Measurements from ENCODE around the gene SH3YL1. TPM values are rescaled to one million over a fixed set of nuclear protein-coding genes. Genes with fewer than 3 reads are reported as not detected.

The SH3YL1 gene
- total and polyA plus RNA-seq, 7 donors, result 7.7 to 10.0 (median 9.2) TPM

- no peaks in the 10 kb centered on the region for H3K9me3 ChIP-seq
- TF ChIP-seq, protein P1, sequence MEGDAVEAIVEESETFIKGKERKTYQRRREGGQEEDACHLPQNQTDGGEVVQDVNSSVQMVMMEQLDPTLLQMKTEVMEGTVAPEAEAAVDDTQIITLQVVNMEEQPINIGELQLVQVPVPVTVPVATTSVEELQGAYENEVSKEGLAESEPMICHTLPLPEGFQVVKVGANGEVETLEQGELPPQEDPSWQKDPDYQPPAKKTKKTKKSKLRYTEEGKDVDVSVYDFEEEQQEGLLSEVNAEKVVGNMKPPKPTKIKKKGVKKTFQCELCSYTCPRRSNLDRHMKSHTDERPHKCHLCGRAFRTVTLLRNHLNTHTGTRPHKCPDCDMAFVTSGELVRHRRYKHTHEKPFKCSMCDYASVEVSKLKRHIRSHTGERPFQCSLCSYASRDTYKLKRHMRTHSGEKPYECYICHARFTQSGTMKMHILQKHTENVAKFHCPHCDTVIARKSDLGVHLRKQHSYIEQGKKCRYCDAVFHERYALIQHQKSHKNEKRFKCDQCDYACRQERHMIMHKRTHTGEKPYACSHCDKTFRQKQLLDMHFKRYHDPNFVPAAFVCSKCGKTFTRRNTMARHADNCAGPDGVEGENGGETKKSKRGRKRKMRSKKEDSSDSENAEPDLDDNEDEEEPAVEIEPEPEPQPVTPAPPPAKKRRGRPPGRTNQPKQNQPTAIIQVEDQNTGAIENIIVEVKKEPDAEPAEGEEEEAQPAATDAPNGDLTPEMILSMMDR (IDR thresholded peaks at IDR 0.05), result no peak
- DNase-seq (no peak), ATAC-seq (no peak)
- H3K27me3 ChIP-seq (ENCODE audit: insufficient read depth in 3 of 3, low read length in 2 of 3), result peaks cover 0 to 5% (median 3%) of the 10 kb centered on the region in 3 donors
- 84 to 88% (median 85%) methylated on average over 9 of the region's 9 CpGs for WGBS, 3 donors
- no peaks in the 10 kb centered on the region for H3K4me1 ChIP-seq
- intact Hi-C loops (cut with DNase I), result no loop called here
- no peak overlapping the region for H3K4me3 ChIP-seq
- H3K27ac ChIP-seq, result no peak overlapping the region
- no peaks in the 10 kb centered on the region for H3K36me3 ChIP-seq (ENCODE audit: insufficient read depth in 1 of 2, low read depth in 1 of 2)
Measured at GRCh38 chr2:305366-305765, 41.5 kb upstream of the SH3YL1 start.

DNA sequence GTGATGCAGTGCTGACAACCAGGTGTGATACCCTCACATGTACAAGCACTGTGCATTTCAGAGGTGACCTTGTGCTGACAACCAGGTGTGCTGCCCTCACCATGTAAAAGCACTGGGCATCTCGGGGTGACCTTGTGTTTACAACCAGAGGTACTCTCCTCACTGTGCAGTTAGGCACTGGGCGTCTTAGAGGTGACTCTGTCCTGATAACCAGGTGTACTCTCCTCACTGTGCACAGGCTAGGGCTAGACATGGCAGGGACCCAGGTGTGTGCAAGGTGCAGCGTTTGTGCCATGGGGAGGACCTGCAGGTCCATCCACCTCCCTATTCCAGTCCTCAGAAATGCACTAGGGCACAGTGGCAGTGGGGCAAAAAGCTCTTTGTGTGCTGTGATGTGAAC is 32.5 kb upstream of the SH3YL1 start:
- no peak for ATAC-seq

DNA sequence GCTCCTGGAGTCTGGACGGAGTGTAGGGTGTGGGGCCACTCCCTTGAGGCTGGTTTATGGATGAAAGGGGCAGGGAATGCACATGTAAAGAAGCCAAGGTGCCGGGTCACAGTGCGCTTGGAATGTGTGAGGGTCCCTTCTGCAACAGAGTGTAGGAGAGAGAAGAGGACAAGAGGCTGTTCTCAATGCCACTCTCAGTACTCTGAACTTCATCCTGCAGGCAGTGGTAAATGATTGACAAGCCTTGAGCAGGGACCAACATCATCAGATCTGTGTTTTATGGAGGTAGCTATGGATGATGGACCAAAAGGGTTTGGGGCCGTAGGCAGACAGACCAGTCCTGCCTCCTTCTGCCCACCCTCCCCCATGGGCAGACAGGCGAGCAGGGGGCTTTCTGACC is 31.3 kb upstream of the SH3YL1 start:
- Histone ChIP-seq H3K4me1 (no peaks in the 10 kb centered on the region), H3K27me3 (ENCODE audit: insufficient read depth in 3 of 3, low read length in 2 of 3) (peaks cover 0 to 13% (median 0%) of the 10 kb centered on the region in 3 donors), H3K36me3 (ENCODE audit: insufficient read depth in 1 of 2, low read depth in 1 of 2) (no peaks in the 10 kb centered on the region), H3K9me3 (peaks cover 3% of the 10 kb centered on the region), H3K4me3 (no peak overlapping the region), H3K27ac (no peak overlapping the region)
- no peak for DNase-seq
- ATAC-seq, result no peak
- intact Hi-C loops (cut with DNase I), result no loop called here
- WGBS, 3 donors, result 66 to 79% (median 70%) methylated on average over 5 of the region's 5 CpGs
- TF ChIP-seq, protein P1 (IDR thresholded peaks at IDR 0.05), result no peak

More for the DNA sequence above, 32.5 kb upstream of the SH3YL1 start:
- H3K27ac ChIP-seq, result no peak overlapping the region
- 65 to 76% (median 66%) methylated on average over 3 of the region's 3 CpGs for WGBS, 3 donors
- no peaks in the 10 kb centered on the region for H3K4me1 ChIP-seq
- H3K36me3 ChIP-seq (ENCODE audit: insufficient read depth in 1 of 2, low read depth in 1 of 2), result no peaks in the 10 kb centered on the region
- H3K9me3 ChIP-seq, result peaks cover 3% of the 10 kb centered on the region
- peaks cover 0 to 12% (median 0%) of the 10 kb centered on the region in 3 donors for H3K27me3 ChIP-seq (ENCODE audit: insufficient read depth in 3 of 3, low read length in 2 of 3)
- TF ChIP-seq, protein P1 (IDR thresholded peaks at IDR 0.05), result no peak
- no peak overlapping the region for H3K4me3 ChIP-seq
- no peak for DNase-seq
- intact Hi-C loops (cut with DNase I), result no loop called here

DNA sequence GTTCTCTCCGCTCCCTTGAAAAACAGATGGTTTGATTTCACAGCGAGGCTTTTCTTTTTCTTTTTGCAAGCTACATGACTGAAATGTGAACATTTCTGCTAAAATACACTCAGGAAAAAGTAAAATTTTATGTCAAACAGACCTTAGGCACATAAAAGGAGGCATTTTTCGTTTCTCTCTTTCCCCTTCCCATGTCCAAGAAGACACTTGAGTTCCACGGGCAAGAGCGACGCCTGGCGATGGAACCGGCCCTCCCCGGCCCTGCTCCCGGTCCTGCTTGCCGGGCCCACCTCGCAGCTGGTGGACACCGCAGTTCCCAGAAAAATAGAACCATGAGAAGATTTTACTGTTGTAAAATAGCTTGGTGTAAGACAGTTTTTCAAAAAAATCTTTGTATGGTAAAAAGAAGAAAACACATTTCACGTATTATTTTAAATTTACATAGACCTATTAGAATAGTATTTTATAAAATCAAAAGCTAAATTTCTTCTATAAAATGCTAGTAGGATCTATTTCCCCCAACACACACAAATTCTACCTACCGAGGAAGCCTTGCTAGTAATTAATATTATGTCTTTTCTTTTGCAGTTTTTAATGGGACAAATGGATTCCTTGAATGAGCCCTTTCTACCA is 26.4 kb upstream of the SH3YL1 start:
- peak; percentile 69 to 93 (median 80) for ATAC-seq
- TF ChIP-seq, protein P1 (IDR thresholded peaks at IDR 0.05), result peak; percentile 67
- intact Hi-C loops (cut with DNase I), result loop anchor here in 1 of 2 donors (2.0 kb wide), 1 partner anchor 115 kb away; no protein-coding TSS in a partner anchor

More for the DNA sequence above, 26.4 kb upstream of the SH3YL1 start:
- H3K27me3 ChIP-seq (ENCODE audit: insufficient read depth in 3 of 3, low read length in 2 of 3), result peaks cover 0 to 48% (median 11%) of the 10 kb centered on the region in 3 donors
- no peaks in the 10 kb centered on the region for H3K9me3 ChIP-seq
- no peaks in the 10 kb centered on the region for H3K36me3 ChIP-seq (ENCODE audit: insufficient read depth in 1 of 2, low read depth in 1 of 2)
- WGBS, 3 donors, result 9 to 11% (median 10%) methylated on average over 15 of the region's 15 CpGs
- H3K27ac ChIP-seq, result no peak overlapping the region
- H3K4me3 ChIP-seq, result peak overlapping the region; percentile 73
- peaks cover 9% of the 10 kb centered on the region for H3K4me1 ChIP-seq
- peak; percentile 68 to 83 for DNase-seq

Data from psoas muscle (tissue), 8 donors.